Activated T-cell treated with anti-CD3 and anti-CD28 coated beads, Interleukin-2, amount 50 U/mL, for 72 hours (primary cell): ENCODE measurements around the gene UBR4. TPM values are rescaled to one million over a fixed set of nuclear protein-coding genes. Genes with fewer than 3 reads are reported as not detected.

ENCODE experiments used
- ATAC-seq, 2 donors: fragments of 150-1000 bp; cut with Tn5 transposase; replicated peaks in 1 of 2; 2 replicates each; pipeline ENCODE4 v1.10.0; 2021; ENCODE audit warnings: moderate library complexity in 2 of 2, mild to moderate bottlenecking in 1 of 2
- DNase-seq, 2 donors: peaks; one replicate each; pipeline ENCODE4 v3.0.0; 2021 to 2022; ENCODE audit warnings: mixed read lengths in 1 of 2
- H3K27ac Mint-ChIP-seq: one replicate; pipeline ENCODE4 v1.8.0; 2022; ENCODE audit warnings: mild to moderate bottlenecking, moderate library complexity, mixed read lengths
- H3K27me3 Mint-ChIP-seq: one replicate; pipeline ENCODE4 v1.8.0; 2022; ENCODE audit warnings: low read depth, mixed read lengths
- H3K36me3 Mint-ChIP-seq, 2 donors: one replicate each; pipeline ENCODE4 v1.8.0; 2022; ENCODE audit warnings: mixed read lengths in 2 of 2, mild to moderate bottlenecking in 1 of 2; ENCODE audit not compliant: insufficient read depth in 2 of 2
- H3K4me1 Mint-ChIP-seq: one replicate; pipeline ENCODE4 v1.8.0; 2022; ENCODE audit warnings: low read depth, mixed read lengths
- H3K4me3 Mint-ChIP-seq, 2 donors: one replicate each; pipeline ENCODE4 v1.8.0; 2022; ENCODE audit warnings: mild to moderate bottlenecking in 2 of 2, mixed read lengths in 2 of 2, moderate library complexity in 2 of 2
- H3K9me3 Mint-ChIP-seq, 2 donors: one replicate each; pipeline ENCODE4 v1.8.0; 2022; ENCODE audit warnings: mixed read lengths in 2 of 2
- total RNA-seq, 2 donors: library from RNA; stranded (reverse); gene quantifications; one replicate each; pipeline ENCODE4 v1.2.3, GENCODE V29; 2022

The UBR4 gene
- total RNA-seq, 2 donors from 2014 or later, result 208 to 215 TPM

DNA sequence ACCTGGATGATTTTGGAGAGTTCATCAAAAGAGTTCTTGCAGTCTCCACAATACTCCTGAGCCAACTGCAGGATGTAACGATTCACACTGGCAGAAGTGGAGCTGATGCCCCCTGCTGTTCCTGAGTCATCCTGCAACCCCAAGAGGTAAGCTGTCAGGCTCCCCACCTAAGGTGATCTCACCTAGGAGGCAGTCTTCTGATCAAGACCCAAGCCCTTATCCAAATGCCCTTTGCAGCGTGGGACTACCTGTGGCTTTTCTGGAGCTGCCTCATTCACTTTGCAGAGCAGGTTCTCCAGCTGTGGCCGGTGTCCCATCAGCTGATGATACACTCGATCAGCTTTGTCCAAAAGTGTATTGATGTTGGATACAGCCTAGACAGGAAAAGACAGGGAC, 96.4 kb downstream of the UBR4 start:
- Mint-ChIP-seq H3K4me3 (no peak overlapping the region), H3K9me3 (no peaks in the 10 kb centered on the region), H3K4me1 (no peaks in the 10 kb centered on the region), H3K27me3 (no peaks in the 10 kb centered on the region), H3K27ac (no peak overlapping the region), H3K36me3 (peaks cover 12 to 20% of the 10 kb centered on the region in 2 donors)
- ATAC-seq (peak; percentile 56 to 59), DNase-seq (peak; percentile 32 to 44)

DNA sequence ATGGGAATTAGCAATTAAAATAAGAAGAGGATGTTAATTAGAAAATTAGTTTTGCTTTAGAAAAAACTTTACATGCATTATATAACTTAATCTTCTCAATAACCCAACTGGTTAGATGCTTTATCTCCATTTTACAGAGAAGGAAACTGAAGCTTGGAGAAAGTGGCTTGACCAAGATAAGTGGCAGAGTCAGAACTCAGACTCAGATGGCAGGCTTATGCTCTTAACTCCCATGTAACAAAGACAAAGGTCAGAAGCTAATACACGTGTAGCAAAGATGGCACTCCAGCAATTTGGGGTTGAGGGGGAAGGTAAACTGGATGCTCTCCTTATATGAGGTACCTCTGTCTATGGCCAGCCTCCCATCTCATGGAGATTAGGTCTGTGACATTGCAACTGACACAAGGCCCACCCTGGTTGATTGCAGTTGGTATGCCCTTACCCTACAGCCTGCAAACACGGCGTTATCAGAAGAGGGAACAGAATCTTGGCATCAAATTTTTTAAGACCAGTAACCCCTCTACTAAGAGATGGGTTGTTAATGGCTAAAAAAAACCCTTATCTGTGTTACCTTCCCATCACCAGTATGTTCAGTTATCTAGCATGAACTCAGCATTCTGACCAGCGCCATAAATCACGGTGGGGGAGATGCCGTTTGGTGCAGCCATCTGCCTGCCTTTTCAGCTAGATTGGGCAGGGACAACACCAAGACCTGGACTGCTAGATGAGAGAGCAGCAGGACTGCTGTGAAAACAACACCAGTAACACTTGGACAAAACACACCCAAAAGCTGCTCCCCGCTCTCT, 97.0 kb downstream of the UBR4 start:
- DNase-seq (no peak), ATAC-seq (no peak)
- Mint-ChIP-seq H3K9me3 (no peaks in the 10 kb centered on the region), H3K4me1 (no peaks in the 10 kb centered on the region), H3K27me3 (no peaks in the 10 kb centered on the region), H3K4me3 (no peak overlapping the region), H3K27ac (no peak overlapping the region), H3K36me3 (peaks cover 9 to 21% of the 10 kb centered on the region in 2 donors)

- no peak overlapping the region for H3K4me3 Mint-ChIP-seq
- peaks cover 14 to 34% of the 10 kb centered on the region in 2 donors for H3K36me3 Mint-ChIP-seq
- ATAC-seq (no peak), DNase-seq (no peak)
- H3K9me3 Mint-ChIP-seq, result no peaks in the 10 kb centered on the region
- H3K27ac Mint-ChIP-seq, result no peak overlapping the region
- no peaks in the 10 kb centered on the region for H3K27me3 Mint-ChIP-seq
- H3K4me1 Mint-ChIP-seq, result no peaks in the 10 kb centered on the region
These were observed 99.7 kb downstream of the UBR4 start for GRCh38 chr1:19110257-19110927.

GRCh38 chr1:19109545-19109944, 100.5 kb downstream of the UBR4 start:
- ATAC-seq, result no peak

GRCh38 chr1:19101244-19101643, 108.8 kb downstream of the UBR4 start:
- Mint-ChIP-seq H3K27ac (no peak overlapping the region), H3K27me3 (no peaks in the 10 kb centered on the region), H3K9me3 (no peaks in the 10 kb centered on the region), H3K36me3 (peaks cover 12 to 51% of the 10 kb centered on the region in 2 donors), H3K4me3 (no peak overlapping the region), H3K4me1 (no peaks in the 10 kb centered on the region)
- ATAC-seq (no peak), DNase-seq (no peak)

More at GRCh38 chr1:19109545-19109944, 100.5 kb downstream of the UBR4 start:
- Mint-ChIP-seq H3K4me1 (no peaks in the 10 kb centered on the region), H3K27ac (no peak overlapping the region), H3K27me3 (no peaks in the 10 kb centered on the region), H3K4me3 (no peak overlapping the region), H3K9me3 (no peaks in the 10 kb centered on the region), H3K36me3 (peaks cover 14 to 39% of the 10 kb centered on the region in 2 donors)
- no peak for DNase-seq

GRCh38 chr1:19100028-19100427, 110.0 kb downstream of the UBR4 start:
- DNase-seq, result no peak
- Mint-ChIP-seq H3K27me3 (no peaks in the 10 kb centered on the region), H3K36me3 (peaks cover 9 to 44% of the 10 kb centered on the region in 2 donors), H3K27ac (no peak overlapping the region), H3K4me3 (no peak overlapping the region), H3K4me1 (no peaks in the 10 kb centered on the region), H3K9me3 (no peaks in the 10 kb centered on the region)
- ATAC-seq, result no peak

- no peak overlapping the region for H3K27ac Mint-ChIP-seq
- H3K9me3 Mint-ChIP-seq, result no peaks in the 10 kb centered on the region
- H3K36me3 Mint-ChIP-seq, result peaks cover 5 to 40% of the 10 kb centered on the region in 2 donors
These were observed 113.1 kb downstream of the UBR4 start for GRCh38 chr1:19096990-19097389.

GRCh38 chr1:19096036-19096833, 113.8 kb downstream of the UBR4 start:
- Mint-ChIP-seq H3K9me3 (no peaks in the 10 kb centered on the region), H3K27ac (peak overlapping the region; percentile 3), H3K36me3 (peaks cover 7 to 42% of the 10 kb centered on the region in 2 donors), H3K4me1 (no peaks in the 10 kb centered on the region), H3K4me3 (no peak overlapping the region), H3K27me3 (no peaks in the 10 kb centered on the region)
- DNase-seq (no peak), ATAC-seq (no peak)

More at GRCh38 chr1:19096990-19097389, 113.1 kb downstream of the UBR4 start:
- H3K27me3 Mint-ChIP-seq, result no peaks in the 10 kb centered on the region
- no peak overlapping the region for H3K4me3 Mint-ChIP-seq
- ATAC-seq (no peak), DNase-seq (no peak)
- no peaks in the 10 kb centered on the region for H3K4me1 Mint-ChIP-seq

DNA sequence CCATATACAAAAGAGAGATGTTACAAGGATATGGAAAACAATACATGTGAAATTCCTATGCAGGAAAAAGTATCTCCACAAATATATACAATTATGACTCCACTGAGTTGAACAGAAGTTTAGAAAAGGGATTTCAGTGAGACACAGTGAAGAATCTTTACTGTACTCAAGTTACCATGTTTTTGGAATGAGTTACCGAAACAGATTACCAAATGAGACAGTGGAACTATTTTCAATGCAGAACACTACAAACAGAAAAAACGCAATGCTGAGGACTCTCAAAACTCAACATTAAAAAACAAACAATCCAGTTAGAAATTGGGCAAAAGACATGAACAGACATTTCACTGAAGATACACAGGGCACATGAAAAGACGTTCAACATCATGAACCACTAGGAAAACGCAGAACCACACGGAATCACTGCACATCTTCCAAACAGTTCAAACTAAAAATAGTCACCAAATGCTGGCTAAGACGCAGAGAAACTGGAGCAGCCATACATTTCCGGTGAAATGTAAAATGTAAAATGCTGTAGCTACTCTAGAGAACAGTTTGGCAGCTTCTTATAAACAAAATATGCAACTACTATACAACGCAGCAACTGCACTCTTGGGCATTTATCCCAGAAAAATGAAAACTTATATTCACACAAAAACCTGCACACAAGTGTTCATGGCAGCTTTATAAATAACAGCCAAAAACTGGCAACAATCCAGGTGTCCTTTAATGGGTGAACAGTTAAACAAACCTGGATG, 118.7 kb downstream of the UBR4 start:
- H3K27ac Mint-ChIP-seq, result no peak overlapping the region
- peaks cover 13 to 45% of the 10 kb centered on the region in 2 donors for H3K36me3 Mint-ChIP-seq
- no peaks in the 10 kb centered on the region for H3K27me3 Mint-ChIP-seq
- no peak overlapping the region for H3K4me3 Mint-ChIP-seq
- H3K9me3 Mint-ChIP-seq, result no peaks in the 10 kb centered on the region
- H3K4me1 Mint-ChIP-seq, result peaks cover 29% of the 10 kb centered on the region
- no peak for DNase-seq
- ATAC-seq, result no peak

DNA sequence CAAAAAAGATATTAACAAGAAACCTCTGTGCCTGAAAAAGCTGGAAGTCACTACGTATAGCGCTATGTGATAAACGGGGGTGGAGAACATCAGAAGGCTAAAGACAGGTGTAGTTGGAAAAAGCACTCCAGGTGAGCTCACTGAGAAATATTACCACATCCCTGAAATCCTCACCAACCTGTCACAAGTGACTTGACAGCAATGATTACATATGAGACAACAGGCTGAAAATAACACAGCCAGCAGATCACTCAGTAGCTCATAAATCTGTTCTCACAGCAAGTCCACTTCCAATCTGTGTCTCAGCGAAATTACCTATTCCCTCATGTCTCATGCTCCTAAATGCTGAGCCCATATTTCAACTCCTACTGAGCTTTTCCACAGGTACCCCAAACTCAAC, 120.5 kb downstream of the UBR4 start:
- H3K9me3 Mint-ChIP-seq, result no peaks in the 10 kb centered on the region
- H3K27me3 Mint-ChIP-seq, result no peaks in the 10 kb centered on the region
- DNase-seq (no peak), ATAC-seq (no peak)
- H3K27ac Mint-ChIP-seq, result peak overlapping the region; percentile 23
- H3K36me3 Mint-ChIP-seq, result peaks cover 16 to 44% of the 10 kb centered on the region in 2 donors
- H3K4me1 Mint-ChIP-seq, result peaks cover 29% of the 10 kb centered on the region
- H3K4me3 Mint-ChIP-seq, result no peak overlapping the region

DNA sequence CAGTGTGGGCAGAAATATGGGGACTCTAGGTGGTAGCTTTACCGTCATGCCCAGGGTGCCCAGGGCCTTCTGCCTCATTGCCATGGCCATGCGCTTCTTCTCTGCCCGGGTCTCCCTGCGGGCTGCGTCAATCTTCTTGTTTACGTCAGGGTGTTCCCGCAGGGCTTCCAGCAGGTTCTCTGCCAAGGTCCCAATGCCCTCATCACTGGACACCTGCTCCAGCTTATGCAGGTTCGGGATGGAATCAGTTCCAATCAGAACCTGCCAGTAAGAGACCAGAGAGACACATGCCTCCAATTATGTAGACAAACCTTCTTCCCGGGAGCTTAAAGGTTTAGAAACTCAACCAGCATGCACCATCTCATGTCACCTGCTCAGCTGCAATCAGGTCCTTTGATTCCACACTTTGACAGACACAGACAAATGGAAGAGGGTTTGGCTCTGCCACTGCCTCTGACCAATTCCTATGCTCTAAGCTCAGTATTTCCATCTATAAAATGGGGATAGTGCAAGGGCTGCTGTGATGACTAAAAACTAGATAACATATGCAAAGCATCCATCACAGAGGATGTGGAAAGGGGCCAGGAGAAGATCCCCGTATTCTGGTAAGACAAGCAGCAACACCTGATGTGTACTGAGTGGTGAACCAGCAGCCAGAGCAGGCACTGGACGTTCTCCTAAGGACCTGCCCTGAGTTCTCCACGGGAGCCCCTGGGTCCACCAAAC, 121.2 kb downstream of the UBR4 start:
- Mint-ChIP-seq H3K27ac (peak overlapping the region; percentile 26), H3K4me3 (no peak overlapping the region), H3K9me3 (no peaks in the 10 kb centered on the region), H3K27me3 (no peaks in the 10 kb centered on the region), H3K36me3 (peaks cover 18 to 48% of the 10 kb centered on the region in 2 donors), H3K4me1 (peaks cover 29% of the 10 kb centered on the region)
- peak; percentile 24 to 39 for ATAC-seq
- DNase-seq, result no peak
